ENCODE results near the gene SLC11A2.

SLC11A2 gene

GRCh38 chr12:51025836-51026638, at the start of gene SLC11A2:
SLC11A2 (minus strand) TSS chr12:51026384; CDS start chr12:51010728, 15,656 bp downstream.
- DNase-seq (ENCODE audit: low read depth), result peak; percentile 83

DNA sequence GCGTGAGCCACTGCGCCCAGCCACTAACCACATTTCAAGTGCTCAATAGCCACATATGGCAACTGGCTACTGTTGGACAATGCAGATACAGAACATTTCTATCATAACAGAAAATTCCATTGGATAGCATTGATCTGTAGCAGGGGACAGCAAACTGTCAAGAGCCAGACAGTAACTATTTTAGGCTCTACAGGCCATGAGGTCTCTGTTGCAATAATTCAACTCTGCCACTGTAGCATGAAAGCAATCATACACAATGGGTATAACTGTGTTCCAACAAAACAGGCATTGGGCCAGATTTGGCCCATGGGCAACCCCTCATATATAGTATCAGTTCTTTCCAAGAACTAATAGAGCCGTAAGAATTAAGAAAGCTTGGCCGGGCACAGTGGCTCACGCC, 49.2 kb upstream of the SLC11A2 start:
- DNase-seq (ENCODE audit: low read depth), result no peak

- no peak for DNase-seq (ENCODE audit: low read depth)
These were observed 45.5 kb upstream of the SLC11A2 start for GRCh38 chr12:51071663-51072062.

- DNase-seq (ENCODE audit: low read depth), result no peak
These were observed 43.8 kb upstream of the SLC11A2 start for GRCh38 chr12:51070004-51070403.

DNA sequence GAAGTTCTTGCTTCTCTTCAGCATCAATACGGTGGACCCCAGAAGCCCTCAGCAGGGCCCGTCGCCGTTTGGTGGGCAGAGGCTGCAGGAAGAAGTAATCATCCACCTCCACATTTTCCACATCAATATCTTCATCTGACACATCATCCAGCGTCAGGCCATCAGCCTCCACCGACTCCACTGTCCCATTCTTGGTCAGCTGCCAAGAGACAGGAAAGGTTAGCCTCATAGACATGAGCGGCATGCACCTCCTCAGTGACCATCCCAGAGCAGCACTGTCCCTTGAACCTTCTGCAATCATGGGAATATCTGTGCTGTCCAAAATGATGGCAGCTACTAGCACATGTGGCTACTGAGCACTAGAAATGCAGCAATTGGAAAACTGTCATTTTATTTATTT, 41.6 kb upstream of the SLC11A2 start:
- no peak for DNase-seq (ENCODE audit: low read depth)

DNA sequence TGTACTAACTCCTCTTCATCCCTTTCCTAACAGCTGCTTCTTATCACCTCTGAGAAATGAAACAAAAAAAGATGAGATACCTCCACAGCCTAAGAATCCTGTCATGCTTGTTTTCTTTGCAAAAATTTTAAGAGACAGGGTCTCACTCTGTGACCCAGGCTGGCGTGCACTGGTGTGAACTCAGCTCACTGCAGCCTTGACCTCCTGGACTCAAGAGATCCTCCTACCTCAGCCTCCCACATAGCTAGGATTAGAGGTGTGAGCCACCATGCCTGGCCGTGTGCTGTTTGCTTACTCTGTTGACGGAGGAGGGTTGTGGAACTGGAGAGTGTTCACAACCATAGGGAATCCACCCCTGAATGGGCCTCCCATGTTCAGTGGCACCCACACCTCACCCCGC, 41.0 kb upstream of the SLC11A2 start:
- DNase-seq (ENCODE audit: low read depth), result no peak

- no peak for DNase-seq (ENCODE audit: low read depth)
These were observed 39.3 kb upstream of the SLC11A2 start for GRCh38 chr12:51065530-51065929.

- no peak for DNase-seq (ENCODE audit: low read depth)
These were observed 36.6 kb upstream of the SLC11A2 start for GRCh38 chr12:51062631-51063397.

- no peak for DNase-seq (ENCODE audit: low read depth)
These were observed 32.9 kb upstream of the SLC11A2 start for GRCh38 chr12:51059086-51059485.

- no peak for DNase-seq (ENCODE audit: low read depth)
These were observed 30.1 kb upstream of the SLC11A2 start for GRCh38 chr12:51056242-51056641.

- no peak for DNase-seq (ENCODE audit: low read depth)
These were observed 28.9 kb upstream of the SLC11A2 start for GRCh38 chr12:51055060-51055459.

DNA sequence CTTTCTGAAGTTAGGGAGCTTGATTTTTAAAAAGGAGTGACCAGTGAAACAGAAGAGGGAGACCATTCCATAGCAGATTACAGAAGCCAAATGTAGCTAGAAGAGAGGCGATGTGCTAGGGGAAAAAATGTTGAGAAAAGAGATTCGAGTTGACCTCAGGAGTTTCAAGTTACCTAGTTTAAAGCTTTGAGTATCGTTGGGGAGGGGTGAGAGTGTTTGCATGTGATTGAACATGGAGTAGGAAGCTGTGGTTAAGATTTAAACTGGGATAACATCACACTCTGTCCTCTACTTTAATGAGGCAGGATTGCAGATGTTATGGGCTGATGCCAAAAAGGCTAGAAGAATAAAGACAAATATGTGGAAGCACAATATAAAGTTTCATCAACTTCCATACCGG, 25.6 kb upstream of the SLC11A2 start:
- no peak for DNase-seq (ENCODE audit: low read depth)

GRCh38 chr12:51049525-51049924, 23.3 kb upstream of the SLC11A2 start:
- DNase-seq (ENCODE audit: low read depth), result no peak

DNA sequence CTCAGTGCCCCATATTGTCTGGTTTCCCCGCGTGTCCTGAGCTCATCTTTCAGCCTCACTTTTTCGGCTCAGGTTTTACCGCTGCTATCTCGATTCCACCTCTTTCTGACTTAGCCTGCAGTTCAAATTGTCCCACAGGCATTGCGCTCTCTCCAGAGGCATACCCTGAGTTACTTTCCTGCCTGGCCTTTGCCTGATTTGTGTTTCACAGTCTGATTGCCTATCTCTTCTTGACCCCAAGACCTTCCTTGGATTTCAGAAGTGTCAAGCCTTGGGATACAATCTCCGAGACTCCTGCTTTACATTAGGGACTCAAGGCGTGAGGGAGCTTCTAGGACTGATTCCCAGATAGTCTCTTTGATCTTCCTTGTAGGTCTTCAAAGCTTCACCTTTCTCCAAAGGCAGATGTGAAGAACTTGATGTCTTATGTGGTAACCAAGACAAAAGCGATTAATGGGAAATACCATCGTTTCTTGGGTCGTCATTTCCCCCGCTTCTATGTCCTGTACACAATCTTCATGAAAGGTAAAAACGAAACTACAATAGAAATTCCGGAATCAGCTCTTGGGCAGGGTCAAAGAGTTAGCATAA, 22.6 kb upstream of the SLC11A2 start:
- no peak for DNase-seq (ENCODE audit: low read depth)

GRCh38 chr12:51047655-51048540, 21.7 kb upstream of the SLC11A2 start, which contains the start of gene LETMD1:
LETMD1 (plus strand) TSS chr12:51048327; CDS start chr12:51048357, 30 bp downstream.
- DNase-seq (ENCODE audit: low read depth), result peak; percentile 83

DNA sequence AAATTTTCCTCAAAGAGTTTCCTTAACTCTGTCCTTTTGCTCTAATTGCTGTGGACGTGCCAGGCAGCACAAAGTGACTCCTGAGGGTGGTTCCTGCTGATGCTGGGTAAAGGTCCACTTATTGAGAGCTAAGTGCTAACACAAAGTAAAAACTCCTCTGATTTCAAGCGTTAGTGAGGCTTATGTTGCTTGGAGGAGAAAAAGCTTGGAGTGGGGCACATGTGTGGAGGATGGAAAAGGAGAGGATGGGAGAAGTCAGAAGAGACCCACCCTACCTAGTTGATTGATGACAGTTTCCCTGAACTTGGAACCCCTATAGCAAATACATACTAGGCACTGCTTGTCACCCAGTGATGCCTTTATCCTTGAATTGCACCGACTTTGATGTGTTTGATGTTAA, 10.1 kb upstream of the SLC11A2 start:
- no peak for DNase-seq (ENCODE audit: low read depth)

GRCh38 chr12:51033457-51034089, 7.4 kb upstream of the SLC11A2 start:
- DNase-seq (ENCODE audit: low read depth), result no peak

DNA sequence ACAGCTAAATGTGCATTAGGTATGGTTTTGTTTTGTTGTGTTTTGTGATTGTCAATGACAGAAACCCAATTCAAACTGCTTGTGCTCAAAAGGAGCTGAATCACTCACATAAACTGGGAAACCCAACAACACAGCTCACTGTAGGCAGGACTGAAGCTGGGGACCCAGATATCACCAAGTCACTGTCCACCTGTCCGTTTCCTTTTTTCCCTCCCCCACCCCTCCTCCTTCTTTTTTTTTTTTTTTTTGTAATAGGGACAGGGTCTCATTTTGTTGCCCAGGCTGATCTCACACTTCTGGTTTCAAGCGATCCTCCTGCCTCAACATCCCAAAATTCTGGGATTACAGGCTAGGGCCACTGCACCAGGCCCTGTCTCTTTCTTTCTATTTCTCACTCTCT, 6.9 kb upstream of the SLC11A2 start:
- no peak for DNase-seq (ENCODE audit: low read depth)

GRCh38 chr12:51028813-51029150, 2.6 kb upstream of the SLC11A2 start:
- no peak for DNase-seq (ENCODE audit: low read depth)

- DNase-seq (ENCODE audit: low read depth), result no peak
These were observed 2.1 kb upstream of the SLC11A2 start for GRCh38 chr12:51028126-51028812.

DNA sequence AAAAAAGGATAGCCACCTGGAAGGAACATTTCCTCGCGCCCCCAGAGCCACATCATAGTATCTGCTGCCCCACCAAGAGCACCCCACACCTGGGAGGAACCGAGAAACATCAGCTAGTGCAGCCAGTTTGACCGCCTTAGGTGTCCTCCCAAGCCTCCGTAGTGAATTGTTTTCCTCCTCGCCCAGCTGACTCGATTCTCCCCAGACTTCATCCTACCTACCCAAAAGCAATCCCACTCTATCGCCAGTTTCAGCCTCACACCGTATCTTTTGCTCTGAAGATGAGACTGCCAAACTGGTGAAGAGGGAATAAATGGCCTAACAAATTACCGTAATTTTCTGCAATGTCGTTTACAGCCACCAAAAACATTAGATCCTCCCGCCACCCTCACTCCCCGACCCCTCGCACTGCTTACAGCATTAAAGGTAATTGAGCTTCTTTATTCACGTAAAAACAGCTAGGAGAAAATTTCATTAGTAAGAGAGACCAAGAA, 1.2 kb upstream of the SLC11A2 start:
- DNase-seq (ENCODE audit: low read depth), result no peak
